Caki2 (cell line): Measurements from ENCODE around the gene UBAP1. TPM values are rescaled to one million over a fixed set of nuclear protein-coding genes. Genes with fewer than 3 reads are reported as not detected.
A peak's percentile ranks its signal among the peaks of the same experiment; 100 is the strongest.
"Not testable (repeated sequence)": the region's sequence is repeated elsewhere in the genome, so short reads cannot be mapped to it uniquely, and the experiment has no call there.

Source experiments
- DNase-seq: peaks from one replicate; pipeline ENCODE4 v3.0.0-alpha.2; 2015; ENCODE audit warnings: low read depth
- in situ Hi-C: cut with HindIII; loops from 2 replicates; pipeline ENCODE4 v1.10.0; 2016; ENCODE audit warnings: low sequenced_read_pairs, low pct_unique_long_range_greater_than_20kb, mixed read lengths
- total RNA-seq: library from RNA; depleted of rRNA; stranded (reverse); fragments of >200 nt; shearing (Covaris generic); gene quantifications from 2 replicates; pipeline ENCODE4 v1.2.3, GENCODE V29; 2014; ENCODE audit warnings: low replicate concordance

The UBAP1 gene
- total RNA-seq, 1 experiment from 2014 or later, result 79.8 TPM

DNA sequence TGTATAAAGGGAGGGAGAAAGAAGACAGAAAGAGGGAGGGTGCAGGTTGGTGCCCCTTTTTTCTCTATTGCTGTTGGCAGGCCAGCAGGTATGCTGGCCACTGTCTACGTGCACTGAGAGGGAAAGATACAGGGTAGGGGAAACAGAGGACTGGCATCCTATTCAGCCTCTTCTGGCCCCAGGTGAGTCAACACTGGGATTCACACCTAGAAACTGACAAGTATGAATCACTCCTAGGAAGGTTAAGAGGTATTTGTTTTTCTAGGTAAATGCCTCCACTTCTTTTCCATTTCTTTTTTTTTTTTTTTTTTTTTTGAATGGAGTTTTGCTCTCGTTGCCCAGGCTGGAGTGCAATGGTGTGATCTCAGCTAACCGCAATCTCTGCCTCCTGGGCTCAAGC, 2.8 kb upstream of the UBAP1 start:
- DNase-seq, result no peak
- in situ Hi-C loops, result no loop called here

DNA sequence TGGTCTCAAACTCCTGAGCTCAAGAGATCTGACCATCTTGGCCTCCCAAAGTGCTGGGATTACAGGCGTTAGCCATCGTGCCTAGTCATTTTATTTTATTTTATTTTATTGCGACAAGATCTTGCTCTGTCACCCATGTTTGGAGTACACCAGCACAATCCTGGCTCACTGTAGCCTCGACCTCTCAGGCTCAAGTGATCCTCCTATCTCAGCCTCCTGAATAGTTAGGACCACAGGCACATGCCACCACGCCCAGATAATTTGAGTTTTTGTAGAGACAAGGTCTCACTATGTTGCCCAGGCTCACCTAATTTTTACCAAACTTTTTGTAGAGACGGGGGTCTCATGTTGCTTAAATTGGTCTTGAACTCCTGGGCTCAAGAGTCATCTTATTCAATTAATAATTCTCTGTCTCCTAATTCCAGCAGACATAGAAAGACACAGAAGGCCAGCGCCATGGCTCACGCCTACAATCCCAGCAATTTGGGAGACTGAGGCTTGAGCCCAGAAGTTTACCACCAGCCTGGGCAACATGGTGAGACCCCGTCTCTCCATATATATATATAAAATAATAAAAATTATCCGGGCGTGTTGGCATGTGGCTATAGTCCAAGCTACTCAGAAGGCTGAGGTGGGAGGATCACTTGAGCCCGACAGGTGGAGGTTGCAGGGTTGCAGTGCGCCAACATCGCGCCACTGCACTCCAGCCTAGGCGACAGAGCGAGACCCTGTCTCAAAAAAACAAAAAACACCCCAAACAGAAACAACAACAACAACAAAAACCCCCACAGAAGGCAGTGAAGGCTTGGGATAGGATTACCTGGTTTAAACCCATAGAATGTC, 1.0 kb upstream of the UBAP1 start:
- in situ Hi-C loops, result no loop called here
- no peak for DNase-seq

DNA sequence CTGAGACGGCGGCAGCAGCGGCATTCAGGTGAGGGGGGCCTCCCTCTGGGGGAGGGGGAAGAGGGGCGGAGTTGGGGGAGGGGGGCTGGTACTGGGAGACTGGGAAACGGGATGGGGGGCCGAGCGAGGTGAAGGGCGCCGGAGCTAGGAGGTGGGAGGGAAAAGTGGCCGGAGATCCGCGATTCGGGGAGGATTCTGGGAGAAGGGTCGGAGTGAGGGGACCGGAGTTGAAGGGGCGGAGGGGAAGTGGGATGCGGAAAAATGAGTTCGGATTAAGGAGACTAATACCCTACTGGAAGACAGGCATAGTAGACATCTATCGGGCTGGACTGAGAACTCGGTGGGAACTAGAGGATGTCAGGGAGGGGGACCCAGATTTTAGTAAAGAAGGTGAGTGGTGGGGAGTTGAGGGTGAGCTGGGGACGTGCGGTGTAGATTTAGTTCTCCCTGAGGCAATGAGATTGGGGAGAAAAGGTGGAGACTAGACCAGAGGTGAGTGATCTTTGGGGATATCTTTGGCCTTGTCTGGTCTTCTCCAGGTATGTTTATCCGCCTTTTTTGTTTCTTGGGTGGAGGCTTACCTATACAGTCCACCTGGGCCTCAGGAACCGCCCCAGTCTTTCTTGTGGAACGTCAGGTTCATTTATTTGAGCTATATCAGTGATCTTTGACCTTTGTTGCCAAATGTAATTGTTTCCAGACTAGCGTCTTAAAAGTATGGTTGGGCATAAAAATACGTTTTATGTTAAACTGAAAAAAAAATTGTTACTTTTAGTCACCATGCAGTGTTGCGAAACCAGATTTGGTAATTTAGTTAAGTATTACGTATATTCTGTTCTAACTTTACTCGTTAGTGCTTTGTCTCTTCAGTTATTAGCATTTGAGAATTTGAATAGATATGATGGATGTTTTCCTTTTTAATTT, 632 bp downstream of the UBAP1 start:
- DNase-seq, result peak; percentile 50
- in situ Hi-C loops, result no loop called here

DNA sequence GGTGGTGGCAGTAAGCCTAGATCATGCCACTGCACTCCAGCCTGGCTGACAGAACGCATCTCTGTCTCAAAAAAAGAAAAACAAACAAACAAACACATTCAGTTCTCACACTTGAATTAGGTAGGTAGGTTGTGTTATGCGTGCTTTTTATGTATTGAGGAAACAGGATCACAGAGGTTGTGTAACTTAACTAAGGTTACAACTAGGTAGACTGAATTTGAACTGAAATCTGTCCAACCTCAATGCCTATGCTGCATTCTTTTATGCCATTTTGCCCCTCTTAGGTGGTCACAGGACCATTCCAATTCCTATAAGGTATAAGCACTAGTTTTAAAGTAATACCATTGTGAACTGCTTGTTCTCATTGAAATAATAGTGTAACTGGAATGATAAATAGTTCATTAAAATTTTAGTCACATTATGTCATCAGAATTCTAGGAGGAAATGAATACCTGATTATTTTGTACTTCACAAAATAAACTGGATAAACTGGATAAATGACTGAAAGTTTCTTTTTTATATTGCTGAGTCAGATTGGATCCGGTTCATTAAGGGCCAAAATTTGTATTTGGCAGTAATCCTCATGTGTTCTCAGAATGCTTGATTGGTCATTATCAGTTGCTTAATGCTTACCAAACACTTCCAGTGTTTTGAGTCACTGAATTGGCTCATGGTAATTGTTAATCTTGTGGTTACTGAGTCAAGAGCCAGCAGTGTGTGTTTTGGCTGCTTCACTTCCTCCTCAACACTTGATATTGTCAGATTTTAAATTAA, 7.1 kb downstream of the UBAP1 start:
- DNase-seq, result peak; percentile 92
- in situ Hi-C loops, result no loop called here

DNA sequence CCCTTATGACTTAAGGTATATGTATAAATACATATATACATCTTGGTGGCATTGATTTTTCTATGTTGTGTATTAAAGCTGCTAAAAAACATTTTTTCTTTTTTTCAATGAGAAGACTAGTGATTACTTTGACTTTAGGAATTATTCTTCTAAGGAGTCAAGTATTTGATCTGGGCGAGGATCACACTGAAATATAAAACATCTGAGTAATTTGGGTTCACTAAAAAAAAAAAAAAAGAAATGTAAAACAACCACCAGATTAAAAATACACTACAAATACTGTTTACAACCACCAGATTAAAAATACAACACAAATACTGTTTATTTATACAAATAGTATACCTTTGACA, 9.0 kb downstream of the UBAP1 start:
- DNase-seq, result no peak
- in situ Hi-C loops, result no loop called here

DNA sequence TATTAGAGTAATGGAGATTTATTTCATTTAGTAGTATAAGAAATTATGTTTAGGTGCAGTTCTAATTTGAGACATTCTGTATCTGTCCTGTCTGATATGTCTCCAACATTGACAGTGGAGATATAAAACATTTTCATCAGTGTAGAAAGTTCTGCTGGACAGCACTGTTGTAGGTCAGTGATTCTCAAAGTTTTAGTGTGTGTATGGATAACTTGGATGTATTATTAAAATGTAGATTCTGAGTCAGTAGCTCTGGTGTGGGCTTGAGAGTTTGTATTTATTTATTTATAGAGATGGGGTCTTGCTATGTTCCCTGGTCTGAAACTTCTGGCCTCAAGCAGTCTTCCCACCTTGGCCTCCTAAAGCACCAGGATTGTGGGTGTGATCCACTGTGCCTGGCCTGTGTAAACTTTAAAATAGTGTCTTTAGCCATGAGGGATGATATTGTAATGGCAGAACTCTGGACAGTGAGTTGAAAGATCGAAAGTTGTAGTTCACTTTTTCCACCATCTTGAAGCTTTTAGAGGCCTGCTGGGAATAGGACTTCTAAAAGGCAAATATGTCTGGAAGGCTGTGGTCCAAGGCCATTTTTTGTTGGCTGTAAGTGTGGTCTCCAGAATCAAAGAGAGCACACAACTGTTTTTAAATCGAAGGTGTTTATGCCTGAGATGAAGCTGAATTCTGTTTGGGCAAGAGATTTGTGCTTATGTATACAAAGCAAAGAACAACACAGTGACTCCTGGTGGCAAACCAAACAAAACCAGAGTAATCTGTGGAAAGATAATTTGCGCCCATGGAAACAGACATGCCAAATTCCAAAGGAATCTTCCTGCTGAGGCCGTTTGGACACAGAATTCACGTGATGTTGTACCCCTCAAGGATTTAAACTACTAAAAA, 12.4 kb downstream of the UBAP1 start:
- in situ Hi-C loops, result no loop called here
- DNase-seq, result peak; percentile 54

DNA sequence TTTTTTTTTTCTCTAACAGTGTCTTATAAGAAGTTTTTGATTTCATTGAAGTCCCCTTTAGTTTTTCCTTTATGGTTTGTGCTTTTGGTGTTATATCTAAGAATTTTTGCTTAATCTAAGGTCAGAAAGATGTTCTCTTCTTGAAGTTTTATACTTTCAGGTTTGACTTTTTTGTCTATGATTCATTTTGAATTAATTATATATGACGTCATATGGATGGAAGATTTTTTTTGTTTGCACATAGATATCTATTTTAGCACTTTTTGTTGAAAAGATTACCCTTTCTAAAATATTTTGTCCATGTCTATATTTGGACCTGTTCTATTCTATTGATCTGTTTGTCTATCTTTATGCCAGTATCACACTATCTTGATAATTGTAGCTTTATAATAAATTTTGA, 16.3 kb downstream of the UBAP1 start:
- in situ Hi-C loops, result no loop called here
- DNase-seq, result no peak

DNA sequence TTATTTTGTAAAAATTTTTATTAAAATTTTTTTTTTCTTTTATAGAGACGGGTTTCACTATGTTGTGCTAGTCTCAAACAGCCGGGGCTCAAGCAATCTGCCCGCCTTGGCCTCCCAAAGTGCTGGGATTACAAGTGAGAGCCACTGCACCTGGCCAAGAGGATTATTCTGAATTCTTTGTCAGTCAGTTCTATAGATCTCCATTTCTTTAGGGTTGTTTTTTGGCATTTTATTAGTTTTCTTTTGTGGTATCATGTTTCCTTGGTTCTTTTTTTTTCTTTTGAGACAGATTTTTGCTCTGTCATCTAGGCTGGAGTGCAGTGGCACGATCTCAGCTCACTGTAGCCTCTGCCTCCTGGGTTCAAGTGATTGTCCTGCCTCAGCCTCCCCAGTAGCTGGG, 18.4 kb downstream of the UBAP1 start:
- in situ Hi-C loops, DNase-seq: not testable (repeated sequence)

DNA sequence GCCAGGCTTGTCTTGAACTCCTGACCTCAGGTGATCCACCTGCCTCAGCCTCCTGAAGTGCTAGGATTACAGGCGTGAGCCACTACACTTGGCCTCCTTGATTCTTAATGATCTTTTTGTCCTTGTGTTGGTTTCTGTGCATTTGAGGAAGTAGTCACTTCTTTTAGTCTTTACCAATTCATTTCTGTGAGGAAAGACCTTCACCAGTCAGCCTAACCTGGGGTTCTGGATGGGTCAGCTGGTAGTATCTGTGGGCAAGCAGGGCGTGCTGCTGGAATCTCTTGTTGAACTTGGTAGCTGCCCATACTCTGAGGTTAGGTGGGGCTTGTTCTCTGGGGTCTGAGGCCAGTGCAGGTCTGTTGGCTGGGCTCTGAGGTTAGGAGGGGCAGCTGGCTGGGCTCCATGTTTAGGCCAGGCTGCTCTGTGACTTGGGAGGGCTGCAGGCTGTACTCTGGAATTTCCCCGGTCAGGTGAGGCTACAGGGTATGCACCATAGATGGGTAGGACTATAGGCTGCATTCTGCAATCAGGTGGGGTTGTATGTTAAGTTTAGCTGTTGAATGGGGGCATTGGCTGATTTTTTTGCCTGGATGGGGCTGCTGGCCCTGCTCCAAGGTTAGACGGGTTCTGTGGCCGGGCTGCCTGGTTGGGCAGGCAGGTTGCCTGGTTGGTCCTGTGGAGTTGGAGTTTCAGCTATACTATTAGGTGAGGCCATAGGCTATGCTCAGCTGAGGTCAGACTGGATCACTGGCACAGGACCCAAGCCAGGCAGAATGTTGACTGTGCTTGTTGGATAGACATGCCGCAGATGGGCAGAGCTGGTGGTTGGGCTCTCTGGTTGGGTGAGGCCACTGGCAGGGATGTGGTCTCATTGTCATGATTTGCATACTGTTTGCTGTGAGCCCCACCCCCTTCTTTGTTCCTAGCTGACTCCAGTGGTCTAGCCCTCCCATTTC, 19.2 kb downstream of the UBAP1 start:
- in situ Hi-C loops, result no loop called here
- DNase-seq, result peak; percentile 86

DNA sequence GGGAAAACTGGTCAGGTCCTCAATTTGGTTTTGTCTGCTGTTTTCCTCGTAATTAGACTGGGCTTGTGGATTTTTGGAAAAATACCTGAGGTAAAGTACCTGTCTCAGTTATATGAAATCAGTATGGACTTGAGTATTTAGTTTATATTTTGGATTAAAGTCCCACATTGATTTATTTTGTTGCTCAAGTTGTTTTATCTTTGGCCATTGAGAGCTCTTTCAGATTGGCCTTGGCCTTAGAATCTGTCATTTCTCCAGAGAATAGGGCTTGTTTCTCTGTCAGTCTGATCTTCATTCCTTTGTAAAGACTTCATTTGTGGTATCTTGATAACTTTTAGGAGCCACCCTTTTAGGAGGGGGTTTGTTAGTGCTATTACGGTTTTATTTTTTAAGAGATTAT, 21.2 kb downstream of the UBAP1 start:
- in situ Hi-C loops, result no loop called here
- DNase-seq, result no peak

DNA sequence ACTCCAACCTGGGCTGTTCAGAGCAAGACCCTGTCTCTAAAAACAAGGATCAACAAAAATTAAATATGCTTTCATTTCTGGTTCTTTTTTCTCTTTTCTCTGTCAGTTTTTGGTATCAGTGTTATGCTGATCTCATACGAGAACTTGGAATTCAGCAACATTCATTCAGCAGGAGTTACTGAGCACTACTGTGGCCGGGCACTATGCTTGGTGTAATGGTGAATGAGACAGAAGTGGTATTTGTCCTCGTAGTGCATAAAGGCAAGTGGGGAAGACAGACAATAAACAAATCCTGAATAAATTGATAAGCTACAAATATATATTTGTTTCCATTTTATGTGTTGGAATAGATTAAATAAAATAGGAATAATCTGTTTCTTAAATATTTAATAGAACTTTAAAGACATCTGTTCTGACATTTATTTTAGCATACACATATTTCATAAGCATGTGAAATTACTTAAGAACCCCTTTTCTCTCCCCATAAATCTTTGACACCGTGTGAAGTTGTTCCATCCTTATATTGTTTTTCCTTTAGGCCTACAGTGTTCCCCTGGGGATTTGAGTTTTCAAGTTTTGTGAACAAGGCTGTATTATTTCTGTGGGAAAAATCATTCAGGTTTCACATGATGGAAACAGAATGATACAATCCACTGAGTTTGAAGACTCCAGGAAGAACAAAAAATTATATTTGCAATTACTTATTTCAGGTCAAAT, 24.6 kb downstream of the UBAP1 start:
- no peak for DNase-seq
- in situ Hi-C loops, result no loop called here

DNA sequence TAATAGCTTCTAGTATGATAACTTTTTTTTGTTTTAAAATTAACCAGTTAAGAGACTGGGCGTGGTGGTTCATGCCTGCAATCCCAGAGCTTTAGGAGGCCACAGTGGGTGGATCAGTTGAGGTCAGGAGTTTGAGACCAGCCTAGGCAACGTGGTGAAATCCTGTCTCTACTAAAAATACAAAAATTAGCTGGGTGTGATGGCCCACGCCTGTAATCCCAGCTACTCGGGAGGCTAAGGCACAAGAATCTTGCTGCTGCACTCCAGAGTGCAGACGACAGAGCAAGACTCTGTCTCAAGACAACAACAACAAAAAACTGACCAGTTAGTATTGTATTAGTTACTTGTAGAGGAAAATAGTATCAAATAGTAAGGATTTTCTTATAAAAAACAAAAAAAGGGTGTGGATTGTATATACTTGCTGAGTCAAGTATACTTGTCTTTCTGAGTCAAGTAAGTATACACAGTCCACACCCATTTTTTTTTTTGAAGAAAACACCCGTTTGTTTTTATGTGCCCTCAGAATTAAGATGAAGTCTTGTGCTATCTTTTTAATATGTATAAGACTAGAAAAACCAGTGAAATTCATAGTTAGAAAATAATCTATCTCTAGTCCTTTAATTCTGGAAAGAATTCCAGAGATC, 25.3 kb downstream of the UBAP1 start:
- in situ Hi-C loops, result no loop called here
- no peak for DNase-seq

DNA sequence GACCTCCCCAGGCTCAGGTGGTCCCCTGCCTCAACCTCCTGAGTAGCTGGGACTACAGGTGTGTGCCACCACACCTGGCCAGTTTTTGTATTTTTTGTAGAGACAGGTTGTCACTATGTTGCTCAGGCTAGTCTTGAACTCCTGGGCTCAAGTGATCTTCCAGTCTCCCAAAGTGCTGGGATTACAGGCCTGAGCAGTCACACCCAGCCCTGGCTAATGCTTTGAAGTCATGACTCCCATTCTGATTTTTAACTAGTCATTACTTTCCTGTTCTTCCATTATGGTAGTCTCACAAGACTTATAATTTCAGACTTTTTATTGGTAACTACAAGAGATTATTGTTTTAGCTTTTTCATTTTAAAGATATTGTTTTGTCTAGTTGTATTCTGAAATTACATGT, 26.3 kb downstream of the UBAP1 start:
- in situ Hi-C loops, result no loop called here

DNA sequence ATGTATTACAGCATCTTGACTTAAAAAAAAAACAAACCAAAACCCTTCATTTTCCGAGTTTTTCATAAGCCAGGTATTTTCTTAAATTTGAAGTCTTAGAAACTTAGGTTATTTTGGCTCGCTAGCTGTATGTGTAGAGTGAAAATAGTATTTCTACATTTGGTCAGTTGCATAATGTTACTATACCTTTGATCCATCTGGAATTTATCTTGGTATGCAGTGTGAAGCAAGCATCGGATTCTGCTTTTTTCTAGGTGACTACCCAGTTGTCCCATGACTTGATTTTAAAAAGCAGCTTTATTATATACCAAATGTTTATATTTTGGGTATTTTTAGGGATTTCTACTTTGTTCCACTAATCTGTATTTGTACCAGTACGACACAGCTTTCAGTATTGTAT, 27.7 kb downstream of the UBAP1 start:
- no peak for DNase-seq
- in situ Hi-C loops, result no loop called here

More for the DNA sequence above, 26.3 kb downstream of the UBAP1 start:
- DNase-seq, result no peak

DNA sequence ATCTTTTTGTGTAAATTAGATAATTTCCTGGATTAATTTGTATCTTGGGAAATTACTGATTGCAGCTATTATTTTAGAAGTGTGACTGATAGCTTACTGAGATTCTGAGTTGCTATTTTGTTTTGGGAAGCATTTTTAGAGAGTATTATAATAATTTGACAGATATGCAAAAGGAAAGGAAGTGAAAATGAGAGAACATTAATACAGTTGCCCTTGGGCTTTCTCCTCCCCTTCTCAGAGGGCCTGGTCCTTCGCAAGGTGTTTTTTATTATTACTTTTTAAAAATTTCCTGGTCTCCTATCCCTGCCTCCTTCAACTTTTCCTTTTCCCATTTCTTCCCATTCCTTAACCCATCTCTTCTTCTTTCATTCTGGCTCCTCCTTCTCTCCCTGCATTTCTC, 32.6 kb downstream of the UBAP1 start:
- in situ Hi-C loops, result no loop called here
- DNase-seq, result no peak
